ENCODE results near the gene VEZT. TPM values are rescaled to one million over a fixed set of nuclear protein-coding genes. Genes with fewer than 3 reads are reported as not detected.

The VEZT gene
- total and polyA plus RNA-seq, 9 of the 15 experiments (the other 6 are each of a cell fraction or from before 2014, with no cell fraction given), result 16.1 to 61.5 (median 32.6) TPM

GRCh38 chr12:95335948-95336347 is 118.3 kb downstream of the VEZT start:
- in situ Hi-C loops (cut with MboI) (loop anchor here (10.0 kb wide), 1 partner anchor 231 kb away; no protein-coding TSS in a partner anchor), intact Hi-C loops (cut with micrococcal nuclease) (loop anchor here (1.0 to 10.0 kb wide), 4 partner anchors 119 to 401 kb away; partner anchors contain the start of genes FGD6 and VEZT)
- ChIA-PET CTCF (ENCODE audit: low intra/inter-chr PET ratio) (interaction anchor here (1.2 kb wide), 1 partner anchor 218 kb away, joined by 3 read pairs; no protein-coding TSS in a partner anchor), POLR2A (interaction anchor here (1.3 kb wide), 1 partner anchor 219 kb away, joined by 5 read pairs; no protein-coding TSS in a partner anchor)
- Histone ChIP-seq H3K4me2 (ENCODE audit: insufficient read depth, low read length) (no peak overlapping the region), H3K9ac (ENCODE audit: insufficient read depth in 1 of 2, low read depth in 2 of 2, low read length in 2 of 2) (no peak overlapping the region), H4K20me1 (replicated peaks; ENCODE audit: control insufficient read depth, insufficient read depth, low read length) (no peaks in the 10 kb centered on the region), H3K79me2 (ENCODE audit: control insufficient read depth, insufficient read depth, low read length) (no peaks in the 10 kb centered on the region), H3K36me3 (ENCODE audit: control insufficient read depth, insufficient read depth, low read length) (no peaks in the 10 kb centered on the region), H2AFZ (ENCODE audit: low read depth, low read length) (no peak overlapping the region), H3K9me3 (replicated peaks; ENCODE audit: control insufficient read depth, insufficient read depth, low read depth, low read length) (no peaks in the 10 kb centered on the region), H3K9me1 (ENCODE audit: control insufficient read depth, insufficient read depth, low read length) (no peaks in the 10 kb centered on the region), H3K4me3 (no peak overlapping the region), H3K4me1 (replicated peaks in 1 of 2; ENCODE audit: control insufficient read depth in 2 of 2, insufficient read depth in 2 of 2, low read length in 2 of 2) (no peaks in the 10 kb centered on the region), H3K27me3 (ENCODE audit: control insufficient read depth in 2 of 2, insufficient read depth in 2 of 2, low read length in 2 of 2) (peaks cover 5 to 10% of the 10 kb centered on the region in 2 experiments; a peak in 3 of 5 replicates), H3K27ac (ENCODE audit: extremely low read depth, low read depth, low read length) (no peak overlapping the region)
- FAIRE-seq (no peak), ATAC-seq (no peak), DNase-seq (ENCODE audit: extremely low read depth in 1 of 4, low spot score in 3 of 4) (no peak)
- 4% methylated on average over 4 of the region's 4 CpGs for WGBS (ENCODE audit: insufficient coverage, low coverage, missing lambda C conversion rate)
- no peak for TF ChIP-seq SNIP1 (IDR thresholded peaks at IDR 0.05; ENCODE audit: low read depth)
- TF ChIP-seq, protein P1, sequence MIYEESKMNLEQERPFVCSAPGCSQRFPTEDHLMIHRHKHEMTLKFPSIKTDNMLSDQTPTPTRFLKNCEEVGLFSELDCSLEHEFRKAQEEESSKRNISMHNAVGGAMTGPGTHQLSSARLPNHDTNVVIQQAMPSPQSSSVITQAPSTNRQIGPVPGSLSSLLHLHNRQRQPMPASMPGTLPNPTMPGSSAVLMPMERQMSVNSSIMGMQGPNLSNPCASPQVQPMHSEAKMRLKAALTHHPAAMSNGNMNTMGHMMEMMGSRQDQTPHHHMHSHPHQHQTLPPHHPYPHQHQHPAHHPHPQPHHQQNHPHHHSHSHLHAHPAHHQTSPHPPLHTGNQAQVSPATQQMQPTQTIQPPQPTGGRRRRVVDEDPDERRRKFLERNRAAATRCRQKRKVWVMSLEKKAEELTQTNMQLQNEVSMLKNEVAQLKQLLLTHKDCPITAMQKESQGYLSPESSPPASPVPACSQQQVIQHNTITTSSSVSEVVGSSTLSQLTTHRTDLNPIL (CRISPR knock-in tag; IDR thresholded peaks at IDR 0.05), result no peak
- no peak for TF ChIP-seq ZNF586 (CRISPR knock-in tag; conservative IDR thresholded peaks at IDR 0.05)
- TF ChIP-seq, protein P2, sequence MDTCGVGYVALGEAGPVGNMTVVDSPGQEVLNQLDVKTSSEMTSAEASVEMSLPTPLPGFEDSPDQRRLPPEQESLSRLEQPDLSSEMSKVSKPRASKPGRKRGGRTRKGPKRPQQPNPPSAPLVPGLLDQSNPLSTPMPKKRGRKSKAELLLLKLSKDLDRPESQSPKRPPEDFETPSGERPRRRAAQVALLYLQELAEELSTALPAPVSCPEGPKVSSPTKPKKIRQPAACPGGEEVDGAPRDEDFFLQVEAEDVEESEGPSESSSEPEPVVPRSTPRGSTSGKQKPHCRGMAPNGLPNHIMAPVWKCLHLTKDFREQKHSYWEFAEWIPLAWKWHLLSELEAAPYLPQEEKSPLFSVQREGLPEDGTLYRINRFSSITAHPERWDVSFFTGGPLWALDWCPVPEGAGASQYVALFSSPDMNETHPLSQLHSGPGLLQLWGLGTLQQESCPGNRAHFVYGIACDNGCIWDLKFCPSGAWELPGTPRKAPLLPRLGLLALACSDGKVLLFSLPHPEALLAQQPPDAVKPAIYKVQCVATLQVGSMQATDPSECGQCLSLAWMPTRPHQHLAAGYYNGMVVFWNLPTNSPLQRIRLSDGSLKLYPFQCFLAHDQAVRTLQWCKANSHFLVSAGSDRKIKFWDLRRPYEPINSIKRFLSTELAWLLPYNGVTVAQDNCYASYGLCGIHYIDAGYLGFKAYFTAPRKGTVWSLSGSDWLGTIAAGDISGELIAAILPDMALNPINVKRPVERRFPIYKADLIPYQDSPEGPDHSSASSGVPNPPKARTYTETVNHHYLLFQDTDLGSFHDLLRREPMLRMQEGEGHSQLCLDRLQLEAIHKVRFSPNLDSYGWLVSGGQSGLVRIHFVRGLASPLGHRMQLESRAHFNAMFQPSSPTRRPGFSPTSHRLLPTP (IDR thresholded peaks at IDR 0.05; ENCODE audit: borderline replicate concordance, extremely low read depth, insufficient read length), result no peak
- no peak for TF ChIP-seq UBTF (IDR thresholded peaks at IDR 0.05; ENCODE audit: borderline replicate concordance in 1 of 2, low read depth in 2 of 2, low read length in 2 of 2)
- BruUV-seq (replicated peaks), result no TSS peak

Data from K562 (cell line).